Esophagus squamous epithelium (tissue), 4 donors: ENCODE measurements around the gene CYTIP.

Source experiments
- CTCF ChIP-seq, 6 experiments: fragments of 450-650 bp in 4 of 6; fragments of 200-600 bp in 2 of 6; sonication (generic) in 2 of 6; IDR thresholded peaks; one replicate each; pipeline ENCODE4 v1.5.1; 2016 to 2019; ENCODE audit warnings: antibody characterized with exemption in 6 of 6, mild to moderate bottlenecking in 4 of 6, moderate library complexity in 4 of 6
- POLR2A ChIP-seq, 4 donors: fragments of 450-650 bp; IDR thresholded peaks; one replicate each; pipeline ENCODE4 v1.6.1; 2017; ENCODE audit warnings: antibody characterized with exemption in 4 of 4, mild to moderate bottlenecking in 4 of 4, moderate library complexity in 3 of 4

GRCh38 chr2:157413326-157414035 lies 30.4 kb downstream of the CYTIP start:
- TF ChIP-seq CTCF (IDR thresholded peaks at IDR 0.05) (no peak), POLR2A (IDR thresholded peaks at IDR 0.05) (peak in 1 of 4 donors; percentile 41)
